ENCODE results near the gene ZAP70. TPM values are rescaled to one million over a fixed set of nuclear protein-coding genes. Genes with fewer than 3 reads are reported as not detected.
A peak's percentile ranks its signal among the peaks of the same experiment; 100 is the strongest.

The ZAP70 gene
- total RNA-seq, 4 donors from 2014 or later, result 11.5 to 75.1 (median 27.2) TPM

GRCh38 chr2:97733341-97734035, 20.1 kb downstream of the ZAP70 start:
- no peak overlapping the region for H3K27ac ChIP-seq
- H3K4me3 ChIP-seq, result no peak overlapping the region
- TF ChIP-seq POLR2A (IDR thresholded peaks at IDR 0.05) (no peak), CTCF (IDR thresholded peaks at IDR 0.05) (no peak)
- peaks cover 0 to under 1% (median 0%) of the 10 kb centered on the region in 4 donors for H3K4me1 ChIP-seq
- H3K36me3 ChIP-seq, result no peaks in the 10 kb centered on the region
- H3K9me3 ChIP-seq, result peaks cover 0 to 8% (median 0%) of the 10 kb centered on the region in 4 donors
- DNase-seq, result peak in 2 of 3 donors; percentile 36 to 40
- no peaks in the 10 kb centered on the region for H3K27me3 ChIP-seq

GRCh38 chr2:97734061-97735051, 21.0 kb downstream of the ZAP70 start:
- Histone ChIP-seq H3K27ac (no peak overlapping the region), H3K4me1 (no peaks in the 10 kb centered on the region), H3K4me3 (no peak overlapping the region), H3K9me3 (peaks cover 0 to 8% (median 0%) of the 10 kb centered on the region in 4 donors), H3K27me3 (no peaks in the 10 kb centered on the region), H3K36me3 (no peaks in the 10 kb centered on the region)
- DNase-seq, result peak in 2 of 3 donors; percentile 39 to 41
- TF ChIP-seq CTCF (IDR thresholded peaks at IDR 0.05), result no peak

- no peak overlapping the region for H3K4me3 ChIP-seq
- H3K27me3 ChIP-seq, result no peaks in the 10 kb centered on the region
- H3K36me3 ChIP-seq, result no peaks in the 10 kb centered on the region
- peak in 2 of 3 donors; percentile 40 to 43 for DNase-seq
- no peak overlapping the region for H3K27ac ChIP-seq
- peaks cover 0 to 2% (median 0%) of the 10 kb centered on the region in 4 donors for H3K9me3 ChIP-seq
- no peaks in the 10 kb centered on the region for H3K4me1 ChIP-seq
- no peak for TF ChIP-seq POLR2A (IDR thresholded peaks at IDR 0.05)
- TF ChIP-seq CTCF (IDR thresholded peaks at IDR 0.05), result no peak
Measured at GRCh38 chr2:97735161-97735561, 21.8 kb downstream of the ZAP70 start.

GRCh38 chr2:97736185-97736584, 22.8 kb downstream of the ZAP70 start:
- no peak for TF ChIP-seq POLR2A (IDR thresholded peaks at IDR 0.05)
- no peak overlapping the region for H3K27ac ChIP-seq
- no peaks in the 10 kb centered on the region for H3K27me3 ChIP-seq
- no peaks in the 10 kb centered on the region for H3K4me1 ChIP-seq
- no peak overlapping the region for H3K4me3 ChIP-seq
- no peaks in the 10 kb centered on the region for H3K36me3 ChIP-seq
- no peaks in the 10 kb centered on the region for H3K9me3 ChIP-seq
- DNase-seq, result peak in 1 of 3 donors; percentile 14

GRCh38 chr2:97736608-97737330, 23.4 kb downstream of the ZAP70 start:
- no peaks in the 10 kb centered on the region for H3K4me1 ChIP-seq
- DNase-seq, result peak in 2 of 3 donors; percentile 38 to 40
- TF ChIP-seq POLR2A (IDR thresholded peaks at IDR 0.05), result no peak
- no peak for TF ChIP-seq CTCF (IDR thresholded peaks at IDR 0.05)
- H3K4me3 ChIP-seq, result no peak overlapping the region
- no peaks in the 10 kb centered on the region for H3K36me3 ChIP-seq
- no peak overlapping the region for H3K27ac ChIP-seq
- no peaks in the 10 kb centered on the region for H3K9me3 ChIP-seq
- H3K27me3 ChIP-seq, result no peaks in the 10 kb centered on the region
